ENCODE measurements around the gene MYO6. TPM values are rescaled to one million over a fixed set of nuclear protein-coding genes. Genes with fewer than 3 reads are reported as not detected.

The MYO6 gene
- total RNA-seq, 6 experiments from 2014 or later, result 16.0 to 28.3 (median 18.3) TPM

- WGBS (ENCODE audit: insufficient coverage, low coverage, low lambda C conversion rate, missing lambda C conversion rate), result 95% methylated on average over 3 of the region's 3 CpGs
- no peak for TF ChIP-seq CTCF (IDR thresholded peaks at IDR 0.05)
- peaks cover 0 to 2% (median 0%) of the 10 kb centered on the region in 4 donors for H3K36me3 ChIP-seq
- H3K4me1 ChIP-seq, result no peaks in the 10 kb centered on the region
- H3K4me3 ChIP-seq, result no peak overlapping the region
- H3K9me3 ChIP-seq, result no peaks in the 10 kb centered on the region
- DNase-seq (no peak), ATAC-seq (no peak)
- no peak overlapping the region for H3K27ac ChIP-seq
- intact Hi-C loops (cut with DNase I), result no loop called here
- H3K27me3 ChIP-seq, result no peaks in the 10 kb centered on the region
Observed at GRCh38 chr6:75906871-75907270, 157.8 kb downstream of the MYO6 start.

- no peaks in the 10 kb centered on the region for H3K9me3 ChIP-seq
- no peaks in the 10 kb centered on the region for H3K4me1 ChIP-seq
- ATAC-seq (no peak), DNase-seq (no peak)
- H3K27me3 ChIP-seq, result no peaks in the 10 kb centered on the region
- no peak for TF ChIP-seq CTCF (IDR thresholded peaks at IDR 0.05)
- TF ChIP-seq POLR2A (IDR thresholded peaks at IDR 0.05), result no peak
- H3K36me3 ChIP-seq, result peaks cover 0 to 2% (median 0%) of the 10 kb centered on the region in 4 donors
- intact Hi-C loops (cut with DNase I), result no loop called here
- no peak overlapping the region for H3K27ac ChIP-seq
- no peak overlapping the region for H3K4me3 ChIP-seq
- 84% methylated on average over 2 of the region's 2 CpGs for WGBS (ENCODE audit: insufficient coverage, low coverage, low lambda C conversion rate, missing lambda C conversion rate)
Observed at GRCh38 chr6:75907444-75907843, 158.4 kb downstream of the MYO6 start.

GRCh38 chr6:75913040-75913439, 164.0 kb downstream of the MYO6 start:
- Histone ChIP-seq H3K4me3 (no peak overlapping the region), H3K36me3 (peaks cover 0 to 13% (median under 1%) of the 10 kb centered on the region in 4 donors), H3K9me3 (no peaks in the 10 kb centered on the region), H3K27ac (no peak overlapping the region), H3K4me1 (no peaks in the 10 kb centered on the region), H3K27me3 (no peaks in the 10 kb centered on the region)
- ATAC-seq, result no peak
- TF ChIP-seq POLR2A (IDR thresholded peaks at IDR 0.05) (no peak), CTCF (IDR thresholded peaks at IDR 0.05) (no peak)
- intact Hi-C loops (cut with DNase I), result no loop called here
- DNase-seq, result no peak

- no peak for ATAC-seq
- DNase-seq, result no peak
- Histone ChIP-seq H3K36me3 (no peaks in the 10 kb centered on the region), H3K27me3 (no peaks in the 10 kb centered on the region), H3K4me3 (no peak overlapping the region), H3K9me3 (no peaks in the 10 kb centered on the region), H3K27ac (no peak overlapping the region), H3K4me1 (no peaks in the 10 kb centered on the region)
- TF ChIP-seq CTCF (IDR thresholded peaks at IDR 0.05) (no peak), POLR2A (IDR thresholded peaks at IDR 0.05) (no peak)
- intact Hi-C loops (cut with DNase I), result no loop called here
Observed at GRCh38 chr6:75922226-75922625, 173.2 kb downstream of the MYO6 start.

Measured in right lobe of liver (tissue), 6 donors.